ENCODE data around the gene CD2BP2. TPM values are rescaled to one million over a fixed set of nuclear protein-coding genes. Genes with fewer than 3 reads are reported as not detected.
A peak's percentile ranks its signal among the peaks of the same experiment; 100 is the strongest.
"Not testable (repeated sequence)": the region's sequence is repeated elsewhere in the genome, so short reads cannot be mapped to it uniquely, and the experiment has no call there.

CD2BP2 gene
- total and polyA plus RNA-seq, 2 donors (not counting 1 experiment from before 2014, with no cell fraction given), result 26.1 to 80.1 TPM

DNA sequence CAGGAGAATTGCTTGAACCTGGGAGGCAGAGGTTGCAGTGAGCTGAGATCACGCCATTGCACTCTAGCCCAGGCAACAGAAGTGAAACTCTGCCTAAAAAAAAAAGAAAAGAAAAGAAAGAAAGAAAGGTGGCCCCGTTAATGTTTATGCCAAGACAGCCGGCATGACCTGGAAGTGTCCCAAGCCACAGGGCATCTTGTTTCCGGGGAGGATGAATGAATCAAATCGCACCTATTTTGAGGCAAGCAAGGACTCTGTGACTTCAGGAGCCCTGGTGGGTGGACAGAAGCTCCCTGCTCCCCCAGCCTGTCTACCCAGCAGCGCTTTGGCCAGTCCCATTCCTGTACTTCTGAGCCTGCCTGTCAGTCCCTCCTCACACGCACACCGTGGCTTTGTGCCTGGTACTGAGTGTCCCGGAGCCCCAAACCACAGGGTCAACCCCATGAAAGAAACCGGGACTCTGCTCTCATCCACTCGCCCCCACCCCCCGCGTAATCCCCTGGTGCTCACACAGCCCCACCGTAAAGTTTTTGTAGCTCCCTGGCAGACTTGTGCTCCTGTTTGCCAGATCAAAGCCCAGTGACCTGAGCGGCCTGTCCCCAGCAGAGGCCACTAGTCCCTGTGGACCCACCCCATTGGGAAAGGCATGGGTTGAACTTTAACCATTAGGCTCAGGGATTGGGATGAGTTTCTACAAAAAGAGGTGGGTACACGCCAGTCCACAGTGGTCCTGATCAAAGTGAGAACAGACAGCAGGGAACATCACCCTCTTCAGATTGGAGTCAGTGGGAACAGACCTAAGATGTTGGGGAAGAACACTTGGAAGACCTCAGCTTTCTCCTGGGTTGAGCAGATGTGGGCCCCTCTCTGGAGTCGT lies 19.3 kb downstream of the CD2BP2 start:
- Histone ChIP-seq H3K9me3 (ENCODE audit: control extremely low read depth in 1 of 3, control insufficient read depth in 2 of 3, insufficient read depth in 1 of 3, low read length in 2 of 3) (no peaks in the 10 kb centered on the region), H3K27me3 (replicated peaks in 1 of 4; ENCODE audit: control extremely low read depth in 1 of 4, control insufficient read depth in 3 of 4, insufficient read depth in 4 of 4, low read length in 3 of 4) (no peaks in the 10 kb centered on the region), H3K27ac (ENCODE audit: low read length in 2 of 2) (peak overlapping the region; percentile 59 to 76), H3K79me2 (ENCODE audit: control insufficient read depth, insufficient read depth, low read length) (peaks cover 12% of the 10 kb centered on the region), H2AFZ (ENCODE audit: insufficient read depth, low read depth, low read length, poor library complexity, severe bottlenecking) (peak overlapping the region; percentile 73), H3K4me1 (ENCODE audit: control insufficient read depth in 2 of 2, insufficient read depth in 2 of 2, low read length in 2 of 2) (peaks cover 16 to 23% of the 10 kb centered on the region in 2 donors), H3K36me3 (replicated peaks in 1 of 2; ENCODE audit: control extremely low read depth in 1 of 2, control insufficient read depth in 1 of 2, extremely low read depth in 1 of 2, insufficient read depth in 2 of 2, low read length in 1 of 2) (no peaks in the 10 kb centered on the region), H3K4me3 (ENCODE audit: control extremely low read depth in 1 of 5, extremely low read depth in 1 of 5, insufficient read depth in 1 of 5, low read depth in 2 of 5, low read length in 4 of 5) (peak overlapping the region in 4 of 5 experiments; percentile 62 to 73 (median 68)), H3K4me2 (replicated peaks; ENCODE audit: low read depth, low read length, poor library complexity, severe bottlenecking) (peak overlapping the region; percentile 70), H3K9ac (ENCODE audit: low read length) (peak overlapping the region; percentile 68), H4K20me1 (ENCODE audit: control insufficient read depth, insufficient read depth, low read length, poor library complexity, severe bottlenecking) (no peaks in the 10 kb centered on the region)
- TF ChIP-seq EZH2 (IDR thresholded peaks at IDR 0.05; ENCODE audit: borderline replicate concordance, insufficient read depth, low read depth, low read length, poor library complexity, severe bottlenecking), result no peak
- TF ChIP-seq, protein P1, sequence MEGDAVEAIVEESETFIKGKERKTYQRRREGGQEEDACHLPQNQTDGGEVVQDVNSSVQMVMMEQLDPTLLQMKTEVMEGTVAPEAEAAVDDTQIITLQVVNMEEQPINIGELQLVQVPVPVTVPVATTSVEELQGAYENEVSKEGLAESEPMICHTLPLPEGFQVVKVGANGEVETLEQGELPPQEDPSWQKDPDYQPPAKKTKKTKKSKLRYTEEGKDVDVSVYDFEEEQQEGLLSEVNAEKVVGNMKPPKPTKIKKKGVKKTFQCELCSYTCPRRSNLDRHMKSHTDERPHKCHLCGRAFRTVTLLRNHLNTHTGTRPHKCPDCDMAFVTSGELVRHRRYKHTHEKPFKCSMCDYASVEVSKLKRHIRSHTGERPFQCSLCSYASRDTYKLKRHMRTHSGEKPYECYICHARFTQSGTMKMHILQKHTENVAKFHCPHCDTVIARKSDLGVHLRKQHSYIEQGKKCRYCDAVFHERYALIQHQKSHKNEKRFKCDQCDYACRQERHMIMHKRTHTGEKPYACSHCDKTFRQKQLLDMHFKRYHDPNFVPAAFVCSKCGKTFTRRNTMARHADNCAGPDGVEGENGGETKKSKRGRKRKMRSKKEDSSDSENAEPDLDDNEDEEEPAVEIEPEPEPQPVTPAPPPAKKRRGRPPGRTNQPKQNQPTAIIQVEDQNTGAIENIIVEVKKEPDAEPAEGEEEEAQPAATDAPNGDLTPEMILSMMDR (IDR thresholded peaks at IDR 0.05), result no peak
- DNase-seq, result peak; percentile 80
- POLR2A ChIA-PET, result interaction anchor here (0.7 to 2.0 kb wide), 6 partner anchors 19 to 82 kb away, joined by 3 to 11 read pairs (median 4); partner anchors contain the start of genes CD2BP2, SEPTIN1 and TBC1D10B
- Mint-ChIP-seq H3K4me3 (peak overlapping the region; percentile 85), H3K27me3 (no peaks in the 10 kb centered on the region), H3K9me3 (ENCODE audit: insufficient read depth) (no peaks in the 10 kb centered on the region), H3K27ac (peak overlapping the region; percentile 91), H3K4me1 (peaks cover 28% of the 10 kb centered on the region)
- WGBS (ENCODE audit: insufficient coverage), result 33% methylated on average over 16 of the region's 17 CpGs
- CTCF ChIA-PET, result interaction anchor here (0.9 kb wide), 1 partner anchor 509 kb away, joined by 3 read pairs; no protein-coding TSS in a partner anchor
- no peak for ATAC-seq (ENCODE audit: low read depth)
- intact Hi-C loops (cut with micrococcal nuclease), result loop anchor here (1.0 to 2.0 kb wide), 4 partner anchors 19 to 71 kb away; partner anchors contain the start of genes CD2BP2, TBC1D10B and ZNF771

DNA sequence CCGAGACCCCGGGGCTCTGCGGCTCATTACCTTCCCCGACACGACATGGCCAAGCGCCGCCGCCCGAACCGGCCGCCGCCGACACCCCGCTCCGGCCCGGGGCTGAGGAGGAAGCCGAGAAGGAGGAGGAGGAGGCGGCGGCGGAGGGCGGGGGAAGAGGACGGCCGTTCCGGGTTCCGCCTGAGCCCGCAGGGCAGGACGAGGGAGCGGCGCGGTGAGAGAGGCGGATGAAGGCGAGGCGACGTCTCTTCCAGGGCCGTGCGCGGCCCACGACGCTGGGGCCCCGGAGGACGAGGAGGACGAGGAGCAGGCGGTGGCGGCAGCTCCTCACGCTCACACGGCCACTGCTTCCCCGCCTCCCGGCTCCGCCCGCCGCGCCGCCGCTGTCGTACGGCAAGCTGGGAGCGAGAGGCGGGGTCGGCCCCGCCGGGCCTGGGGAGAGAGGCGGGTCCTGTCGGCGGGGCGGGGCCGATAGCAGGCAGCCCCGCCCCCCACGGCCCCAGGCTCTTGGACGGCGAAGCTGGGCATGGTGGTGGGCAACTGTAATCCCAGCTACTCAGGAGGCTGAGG lies 20.0 kb downstream of the CD2BP2 start:
- not testable (repeated sequence) for H3K27me3 Mint-ChIP-seq; H4K20me1 ChIP-seq (ENCODE audit: control insufficient read depth, insufficient read depth, low read length, poor library complexity, severe bottlenecking); H3K9me3 Mint-ChIP-seq (ENCODE audit: insufficient read depth); H3K27me3 ChIP-seq (replicated peaks in 1 of 4; ENCODE audit: control extremely low read depth in 1 of 4, control insufficient read depth in 3 of 4, insufficient read depth in 4 of 4, low read length in 3 of 4); H3K36me3 ChIP-seq (replicated peaks in 1 of 2; ENCODE audit: control extremely low read depth in 1 of 2, control insufficient read depth in 1 of 2, extremely low read depth in 1 of 2, insufficient read depth in 2 of 2, low read length in 1 of 2); H3K9me3 ChIP-seq (ENCODE audit: control extremely low read depth in 1 of 3, control insufficient read depth in 2 of 3, insufficient read depth in 1 of 3, low read length in 2 of 3)
- peaks cover 16 to 23% of the 10 kb centered on the region in 2 donors for H3K4me1 ChIP-seq (ENCODE audit: control insufficient read depth in 2 of 2, insufficient read depth in 2 of 2, low read length in 2 of 2)
- peak overlapping the region in 4 of 5 experiments; percentile 62 to 73 (median 68) for H3K4me3 ChIP-seq (ENCODE audit: control extremely low read depth in 1 of 5, extremely low read depth in 1 of 5, insufficient read depth in 1 of 5, low read depth in 2 of 5, low read length in 4 of 5)
- H2AFZ ChIP-seq (ENCODE audit: insufficient read depth, low read depth, low read length, poor library complexity, severe bottlenecking), result peak overlapping the region; percentile 73
- under 1% methylated on average over 68 of the region's 70 CpGs for WGBS (ENCODE audit: insufficient coverage)
- Mint-ChIP-seq H3K4me3 (peak overlapping the region; percentile 85), H3K27ac (peak overlapping the region; percentile 91), H3K4me1 (peaks cover 32% of the 10 kb centered on the region)
- POLR2A ChIA-PET, result interaction anchor here (0.7 to 2.0 kb wide), 8 partner anchors 20 to 83 kb away, joined by 3 to 11 read pairs (median 4); partner anchors contain the start of genes CD2BP2, SEPTIN1, TBC1D10B and ZNF771
- H3K27ac ChIP-seq (ENCODE audit: low read length in 2 of 2), result peak overlapping the region; percentile 74 to 76
- H3K79me2 ChIP-seq (ENCODE audit: control insufficient read depth, insufficient read depth, low read length), result peaks cover 16% of the 10 kb centered on the region
- ATAC-seq (ENCODE audit: low read depth), result peak; percentile 76
- H3K9ac ChIP-seq (ENCODE audit: low read length), result peak overlapping the region; percentile 68
- peak; percentile 91 for DNase-seq
- H3K4me2 ChIP-seq (replicated peaks; ENCODE audit: low read depth, low read length, poor library complexity, severe bottlenecking), result peak overlapping the region; percentile 70
- CTCF ChIA-PET, result interaction anchor here (0.7 to 0.9 kb wide), 2 partner anchors 510 to 975 kb away, joined by 3 to 4 read pairs; no protein-coding TSS in a partner anchor
- intact Hi-C loops (cut with micrococcal nuclease), result loop anchor here (1.0 to 2.0 kb wide), 4 partner anchors 20 to 72 kb away; partner anchors contain the start of genes CD2BP2, TBC1D10B and ZNF771

DNA sequence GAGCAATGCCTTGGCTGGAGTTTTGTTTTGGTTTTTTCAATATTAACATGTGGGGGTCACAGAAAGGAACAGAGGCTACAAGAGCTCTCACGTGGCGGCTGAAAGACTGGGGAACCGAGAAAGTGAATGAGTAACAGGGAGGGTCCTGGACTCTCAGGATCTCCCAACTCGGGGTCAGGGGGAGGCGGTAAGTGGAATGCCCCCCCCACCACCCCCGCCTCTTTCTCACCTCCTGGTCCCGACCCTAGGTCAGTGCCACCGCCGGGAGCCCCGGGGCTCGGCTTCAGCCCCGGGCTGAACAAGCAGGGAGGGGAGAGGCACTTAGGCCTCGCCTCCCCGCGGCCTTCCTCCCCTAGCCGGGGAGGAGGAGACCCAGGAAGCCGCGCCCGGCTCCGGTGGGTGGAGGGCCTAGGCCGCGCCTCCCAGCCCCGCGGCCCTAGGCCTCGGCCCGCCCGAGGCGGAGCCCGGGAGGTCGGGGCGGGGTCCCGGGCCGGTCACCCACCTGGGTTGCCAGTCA lies 20.6 kb downstream of the CD2BP2 start:
- not testable (repeated sequence) for H3K9me3 Mint-ChIP-seq (ENCODE audit: insufficient read depth); H4K20me1 ChIP-seq (ENCODE audit: control insufficient read depth, insufficient read depth, low read length, poor library complexity, severe bottlenecking); H3K27me3 Mint-ChIP-seq; H3K27me3 ChIP-seq (replicated peaks in 1 of 4; ENCODE audit: control extremely low read depth in 1 of 4, control insufficient read depth in 3 of 4, insufficient read depth in 4 of 4, low read length in 3 of 4); H3K9me3 ChIP-seq (ENCODE audit: control extremely low read depth in 1 of 3, control insufficient read depth in 2 of 3, insufficient read depth in 1 of 3, low read length in 2 of 3); H3K36me3 ChIP-seq (replicated peaks in 1 of 2; ENCODE audit: control extremely low read depth in 1 of 2, control insufficient read depth in 1 of 2, extremely low read depth in 1 of 2, insufficient read depth in 2 of 2, low read length in 1 of 2)
- Histone ChIP-seq H3K4me3 (ENCODE audit: control extremely low read depth in 1 of 5, extremely low read depth in 1 of 5, insufficient read depth in 1 of 5, low read depth in 2 of 5, low read length in 4 of 5) (peak overlapping the region in 4 of 5 experiments; percentile 62 to 73 (median 68)), H3K4me1 (ENCODE audit: control insufficient read depth in 2 of 2, insufficient read depth in 2 of 2, low read length in 2 of 2) (peaks cover 16 to 23% of the 10 kb centered on the region in 2 donors), H3K4me2 (replicated peaks; ENCODE audit: low read depth, low read length, poor library complexity, severe bottlenecking) (peak overlapping the region; percentile 58), H3K27ac (ENCODE audit: low read length in 2 of 2) (peak overlapping the region in 1 of 2 donors; percentile 56), H3K79me2 (ENCODE audit: control insufficient read depth, insufficient read depth, low read length) (peaks cover 17% of the 10 kb centered on the region), H3K9ac (ENCODE audit: low read length) (peak overlapping the region; percentile 68), H2AFZ (ENCODE audit: insufficient read depth, low read depth, low read length, poor library complexity, severe bottlenecking) (peak overlapping the region; percentile 73)
- H3K4me3 Mint-ChIP-seq, result peak overlapping the region; percentile 92
- peak; percentile 84 for ATAC-seq (ENCODE audit: low read depth)
- DNase-seq, result peak; percentile 88
- ChIA-PET CTCF (interaction anchor here (0.7 kb wide), 1 partner anchor 974 kb away, joined by 4 read pairs; no protein-coding TSS in a partner anchor), POLR2A (interaction anchor here (1.0 to 2.0 kb wide), 5 partner anchors 20 to 75 kb away, joined by 3 to 11 read pairs (median 4); partner anchors contain the start of genes CD2BP2 and ZNF771)
- no CpG with 5 or more reads among the region's 33 CpGs for WGBS (ENCODE audit: insufficient coverage)
- H3K27ac Mint-ChIP-seq, result peak overlapping the region; percentile 91
- intact Hi-C loops (cut with micrococcal nuclease), result loop anchor here (2.0 kb wide), 1 partner anchor 36 kb away; the partner anchor contains the start of gene TBC1D10B
- H3K4me1 Mint-ChIP-seq, result peaks cover 36% of the 10 kb centered on the region

Data from B cell (primary cell).